Stimulated activated CD4-positive, alpha-beta T cell treated with anti-CD3 and anti-CD28 coated beads, TNF-alpha, amount 100 ng/mL, for 48 hours (primary cell): ENCODE measurements around the gene FAM217B.

Experiments
- DNase-seq, 3 donors: peaks; one replicate each; pipeline ENCODE4 v3.0.0-alpha.2; 2020; ENCODE audit warnings: low read depth in 3 of 3

FAM217B gene

DNA sequence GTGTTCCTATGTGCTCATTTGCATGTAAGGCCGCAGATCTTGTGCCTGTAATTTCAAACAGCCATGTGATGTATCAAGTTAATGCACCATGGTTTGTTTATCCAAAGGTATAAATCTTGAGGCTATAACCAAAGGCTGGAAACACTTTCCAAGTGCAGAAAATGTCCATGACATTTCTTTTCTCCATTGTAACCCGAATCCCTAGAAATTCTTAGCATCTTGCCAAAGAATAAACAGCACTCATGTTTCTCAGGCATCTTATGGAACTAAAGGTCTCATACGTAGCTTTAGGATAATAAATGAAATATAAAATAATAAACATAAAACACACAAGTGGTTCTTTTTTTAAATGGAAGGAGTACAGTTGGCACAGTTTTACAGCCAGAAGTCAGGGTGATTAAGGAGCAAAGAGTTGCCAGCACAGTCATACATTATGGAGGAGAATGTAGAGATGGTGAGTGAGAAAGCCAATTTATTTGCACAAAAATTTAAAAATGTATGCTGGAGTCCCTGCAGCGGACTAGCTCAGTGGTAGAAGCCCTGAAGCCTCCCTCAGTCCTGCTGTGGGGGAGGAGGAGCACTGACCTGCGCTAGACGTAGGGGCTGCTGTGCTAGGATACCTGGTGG, 36.1 kb downstream of the FAM217B start:
- DNase-seq = no peak

DNA sequence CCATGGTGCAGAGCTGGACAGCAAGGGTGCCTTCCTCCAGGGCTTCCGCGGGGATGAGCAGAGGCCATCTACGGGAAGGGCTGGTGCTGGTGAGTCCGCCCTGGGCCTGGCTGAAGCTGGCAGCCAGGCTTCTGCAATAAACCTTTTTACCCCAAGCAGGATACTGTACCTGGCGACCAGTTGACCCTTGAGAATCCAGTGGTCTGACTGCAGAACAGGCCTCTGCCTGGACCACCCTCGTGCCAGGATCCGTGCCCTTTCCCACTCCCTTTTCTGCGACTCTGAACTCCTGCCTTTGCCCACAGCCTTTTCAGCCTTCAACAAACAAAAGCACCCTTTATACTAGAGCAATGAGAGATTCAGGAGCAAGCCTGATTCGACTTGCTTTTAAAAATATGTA, 36.9 kb downstream of the FAM217B start:
- DNase-seq = no peak

DNA sequence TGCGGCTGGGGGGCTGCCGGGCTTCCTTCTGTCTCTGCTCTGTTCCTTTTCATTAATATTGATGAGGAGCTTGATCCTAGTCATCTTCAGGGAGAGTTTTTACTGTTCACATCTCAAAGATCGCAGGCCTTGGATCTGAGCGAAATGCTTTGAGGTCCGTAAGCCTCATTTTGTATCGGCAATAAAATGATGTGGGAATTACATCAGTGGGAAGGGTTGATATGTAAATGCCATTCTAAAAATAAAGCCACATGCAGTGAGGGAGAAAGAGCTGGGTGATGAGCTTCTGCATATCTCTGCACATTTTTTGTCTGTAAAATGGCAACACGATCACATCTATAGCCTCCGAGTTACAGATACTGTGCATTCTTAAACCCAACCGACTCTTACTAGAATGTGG, 42.9 kb downstream of the FAM217B start:
- DNase-seq = no peak

DNA sequence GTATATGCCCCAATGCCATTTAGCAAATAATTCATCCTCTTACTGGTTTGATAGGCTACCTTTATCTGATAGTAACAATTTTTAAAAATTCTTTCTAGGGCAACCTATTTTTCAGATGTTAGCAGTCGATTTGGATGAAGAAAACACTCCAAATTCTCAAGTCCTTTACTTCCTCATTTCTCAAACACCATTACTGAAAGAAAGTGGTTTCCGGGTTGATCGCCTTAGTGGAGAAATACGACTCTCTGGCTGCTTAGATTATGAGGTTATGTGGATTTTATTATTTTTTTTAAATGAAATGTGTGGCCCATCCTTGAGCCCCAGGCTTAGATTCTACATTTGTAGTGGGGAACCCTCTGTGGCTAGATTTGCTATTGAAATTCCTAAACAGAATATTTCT, 44.4 kb downstream of the FAM217B start:
- DNase-seq = no peak

DNA sequence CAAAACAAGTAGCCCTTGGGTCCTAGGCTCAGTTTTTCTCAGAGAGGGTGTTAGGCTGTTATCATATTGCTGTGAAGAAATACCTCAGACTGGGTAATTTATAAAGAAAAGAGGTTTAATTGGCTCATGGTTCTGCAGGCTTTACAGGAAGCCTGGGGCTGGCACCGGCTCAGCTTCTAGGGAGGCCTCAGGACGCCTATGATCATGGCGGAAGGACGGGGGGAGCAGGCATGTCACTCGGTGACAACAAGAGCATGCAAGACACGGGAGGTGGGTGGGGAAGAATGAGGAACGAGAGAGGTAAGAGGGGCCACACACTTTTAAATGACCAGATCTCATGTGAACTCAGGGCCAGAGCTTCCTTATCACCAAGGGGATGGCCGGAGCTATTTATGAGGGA, 45.0 kb downstream of the FAM217B start:
- DNase-seq = no peak

DNA sequence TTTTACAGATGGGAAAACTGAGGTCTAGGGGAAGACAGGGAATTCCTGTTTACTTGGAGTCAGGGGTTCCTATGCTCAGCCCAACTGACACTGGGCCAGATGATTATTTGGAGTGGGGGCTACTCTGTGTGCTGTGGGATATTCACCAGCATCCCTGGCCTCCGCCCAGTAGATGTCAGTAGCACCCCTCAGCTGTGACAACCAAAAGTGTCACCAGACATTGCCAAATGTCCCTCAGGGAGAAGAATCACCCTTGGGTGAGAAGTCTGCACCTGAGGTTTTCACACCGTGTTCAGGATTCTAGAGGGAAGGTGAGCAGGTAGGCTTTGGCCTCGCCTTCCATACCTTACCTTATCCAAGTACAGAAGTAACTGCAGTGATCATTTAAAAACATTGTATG, 45.7 kb downstream of the FAM217B start:
- no peak for DNase-seq

DNA sequence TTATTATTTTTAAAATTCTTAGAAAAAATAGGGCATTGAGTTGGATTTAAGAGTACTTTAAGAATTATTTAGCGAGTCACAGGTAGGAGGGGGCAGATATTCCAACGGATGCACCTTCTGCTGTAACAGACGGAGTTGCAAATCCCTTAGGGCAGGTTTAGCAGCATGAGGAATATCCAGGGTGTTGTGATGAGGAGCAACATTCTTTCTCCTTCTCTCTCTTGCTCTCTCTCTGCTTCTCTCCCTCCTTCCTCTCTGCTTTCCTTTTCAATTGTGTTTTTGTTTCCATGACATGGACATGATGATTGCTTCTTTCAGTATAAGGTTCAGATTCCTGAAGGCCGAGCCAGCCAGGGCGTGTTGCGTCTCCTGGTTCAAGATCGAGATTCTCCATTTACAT, 46.9 kb downstream of the FAM217B start:
- no peak for DNase-seq

DNA sequence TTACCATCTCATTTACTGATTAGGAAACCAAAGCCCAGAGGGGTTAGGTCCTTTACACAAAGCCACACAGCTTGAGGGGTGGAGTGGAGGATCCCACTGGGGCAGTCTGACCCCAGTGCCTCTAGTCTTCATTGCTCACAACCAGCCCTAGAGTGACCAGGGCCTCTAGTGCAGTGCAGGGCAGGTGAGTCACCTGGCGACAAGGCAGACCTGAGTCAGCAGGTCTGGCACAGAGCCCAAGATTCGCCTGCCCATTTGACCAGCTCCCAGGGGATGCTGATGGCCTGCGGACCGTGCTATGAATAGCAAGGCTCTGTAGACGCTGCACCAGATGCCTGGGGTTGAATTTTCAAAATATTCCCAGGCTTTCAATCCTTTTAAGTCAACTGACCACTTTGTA, 48.0 kb downstream of the FAM217B start:
- DNase-seq = no peak

DNA sequence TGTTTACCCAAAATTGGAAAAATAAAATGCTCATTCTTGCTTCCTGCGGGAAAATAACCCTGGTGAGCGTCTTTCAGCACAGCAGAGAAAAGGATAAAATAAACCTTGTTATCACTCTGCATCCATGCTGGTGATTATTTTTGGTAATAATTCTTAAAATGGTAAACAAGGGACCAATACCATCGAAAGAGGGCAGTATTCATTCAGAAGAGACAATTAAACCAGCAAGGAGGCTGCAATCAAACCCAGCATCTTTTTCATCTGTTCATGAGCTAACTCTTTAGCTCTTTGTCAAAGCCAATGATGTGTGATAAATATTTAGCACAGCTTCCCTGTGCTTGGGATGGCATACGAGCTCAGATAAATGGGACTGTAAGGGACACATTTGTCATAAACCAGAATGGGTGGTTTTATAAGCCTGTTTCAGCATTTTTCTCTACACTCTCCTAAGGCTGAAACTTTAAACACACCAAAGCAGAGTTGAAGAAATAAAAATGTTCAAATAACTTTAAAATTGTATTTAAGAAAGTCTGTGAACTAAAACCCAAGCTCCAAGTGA, 52.4 kb downstream of the FAM217B start:
- DNase-seq = no peak

DNA sequence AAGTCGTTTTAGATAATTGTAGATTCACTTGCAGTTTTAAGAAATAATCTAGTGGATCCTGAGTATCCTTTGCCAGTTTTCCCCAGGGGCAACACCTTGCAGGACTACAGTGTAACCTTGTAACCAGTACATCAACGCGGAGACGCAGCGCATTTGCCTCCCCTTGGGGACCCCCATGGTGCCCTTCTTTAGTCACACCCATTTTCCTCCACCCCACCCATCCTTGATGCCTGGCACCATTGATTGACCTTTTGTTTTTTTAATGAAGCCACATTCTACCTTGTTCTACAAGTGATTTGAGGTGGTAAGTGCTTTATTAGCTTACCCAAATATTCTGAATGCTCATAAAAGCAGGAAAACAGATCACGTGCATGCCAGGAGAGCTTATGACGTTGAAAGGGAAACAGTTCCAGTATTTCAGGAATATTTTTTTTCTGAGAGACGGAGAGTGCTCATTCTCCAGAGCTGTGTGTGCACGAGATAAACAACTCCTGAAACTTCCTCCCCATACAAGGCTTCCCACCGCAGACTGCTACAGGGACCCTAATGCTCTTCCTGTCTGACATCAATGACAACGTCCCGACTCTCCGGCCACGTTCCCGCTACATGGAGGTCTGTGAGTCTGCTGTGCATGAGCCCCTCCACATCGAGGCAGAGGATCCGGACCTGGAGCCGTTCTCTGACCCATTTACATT, 53.7 kb downstream of the FAM217B start:
- no peak for DNase-seq

DNA sequence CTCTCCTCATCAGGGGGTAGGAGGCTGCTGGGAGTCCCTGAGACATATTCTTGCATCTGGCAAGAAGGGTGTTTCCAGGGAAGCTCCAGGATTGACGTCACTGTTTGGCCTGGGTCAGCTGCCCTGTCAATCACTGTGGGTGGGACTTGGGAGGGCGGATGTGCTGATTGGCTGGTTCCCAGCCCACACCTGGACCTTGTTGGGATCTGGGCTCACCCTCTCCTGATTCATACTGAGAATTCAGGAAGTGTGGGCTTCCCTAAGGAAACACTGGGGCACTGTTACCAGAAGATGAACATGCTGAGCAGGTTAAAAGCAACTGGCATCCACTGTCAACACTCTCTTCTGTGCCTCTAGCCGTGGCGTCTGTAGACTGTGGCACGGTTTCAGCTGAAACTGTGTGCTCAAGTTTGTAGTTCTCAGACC, 54.5 kb downstream of the FAM217B start:
- DNase-seq = no peak

DNA sequence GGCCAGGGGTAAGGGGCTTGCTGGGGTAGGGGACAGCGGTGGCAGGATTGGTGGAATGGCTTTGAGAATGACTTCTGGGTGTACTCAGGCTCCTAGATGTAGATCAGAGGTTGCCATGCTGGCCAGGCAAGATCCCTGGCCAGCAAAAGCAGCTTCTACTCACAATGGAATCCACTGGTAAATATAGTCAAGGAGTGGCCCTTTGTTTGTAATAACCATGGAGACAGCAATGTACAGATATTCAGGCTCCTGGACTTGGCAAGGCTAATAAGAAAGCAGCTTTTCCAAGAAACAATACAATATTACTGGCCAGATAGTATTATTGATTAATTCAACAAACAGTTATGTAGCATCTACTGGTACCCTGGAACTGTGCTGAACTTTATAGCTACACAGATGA, 55.9 kb downstream of the FAM217B start:
- DNase-seq = no peak

DNA sequence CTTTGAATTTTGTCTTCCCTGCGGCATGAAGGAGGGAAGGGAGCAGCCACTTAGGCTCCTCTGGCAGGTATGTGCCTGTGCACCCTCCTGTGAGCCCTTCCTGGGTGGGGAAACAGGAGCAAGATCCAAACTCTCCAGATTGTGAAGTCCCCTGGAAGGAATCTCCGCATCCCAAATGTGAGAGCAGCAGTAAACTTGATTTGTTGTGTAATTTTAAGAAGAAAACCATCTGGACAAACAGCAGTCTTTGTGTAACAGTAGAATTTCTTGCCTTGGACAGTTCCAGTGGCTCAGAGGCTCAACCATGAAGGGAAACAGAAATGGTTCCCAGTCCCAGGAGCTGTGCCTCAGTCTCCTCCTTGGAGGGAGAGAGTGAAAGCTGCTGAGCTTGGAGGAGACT, 57.7 kb downstream of the FAM217B start:
- DNase-seq = no peak
